Measurements from ENCODE around the gene HSD11B1L.
"Not testable (repeated sequence)": the region's sequence is repeated elsewhere in the genome, so short reads cannot be mapped to it uniquely, and the experiment has no call there.

Gene HSD11B1L

GRCh38 chr19:5719961-5720790, 39.3 kb downstream of the HSD11B1L start, which contains the start of the genes CATSPERD and LONP1:
Gene CATSPERD, plus strand, starts transcription at chr19:5720637. Its CDS starts 101 bp downstream, at chr19:5720738.
Gene LONP1, minus strand, starts transcription at chr19:5720146. Its CDS starts 14 bp downstream, at chr19:5720132.
- DNase-seq (ENCODE audit: low read depth in 2 of 2, low spot score in 1 of 2) = peak; percentile 95 to 96

DNA sequence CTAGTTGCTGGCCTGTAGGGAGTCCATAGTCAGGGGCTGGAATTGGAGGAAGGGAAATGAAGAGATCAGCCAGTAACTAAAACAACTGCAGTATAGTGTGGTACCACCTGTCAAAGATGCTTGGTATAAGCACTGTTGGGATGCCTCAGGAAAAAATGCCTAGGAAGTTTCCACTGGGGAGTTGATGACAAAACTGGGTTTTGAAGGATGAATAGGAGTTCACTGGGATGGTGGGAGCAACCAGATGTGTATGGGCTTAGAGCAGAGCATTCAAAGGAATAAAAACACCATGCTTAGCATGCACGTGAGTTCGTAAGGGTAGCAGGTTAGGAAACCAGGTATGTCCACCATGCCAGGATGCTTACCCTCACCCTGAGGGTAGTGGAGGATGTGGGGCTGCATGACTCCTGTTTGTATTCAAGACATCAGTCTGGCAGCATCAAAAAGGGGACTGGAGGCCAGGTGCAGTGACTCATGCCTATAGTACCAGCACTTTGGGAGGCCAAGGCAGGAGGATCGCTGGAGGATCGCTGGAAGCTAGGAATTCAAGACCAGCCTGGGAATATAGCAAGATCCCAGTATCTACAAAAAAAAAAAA, 46.7 kb downstream of the HSD11B1L start:
- DNase-seq (ENCODE audit: low read depth in 2 of 2, low spot score in 1 of 2) = no peak

- DNase-seq (ENCODE audit: low read depth in 2 of 2, low spot score in 1 of 2) = not testable (repeated sequence)
Measured at GRCh38 chr19:5733172-5733571, 52.3 kb downstream of the HSD11B1L start.
